Measurements from ENCODE around the gene EPHA2.
"Not testable (repeated sequence)": the region's sequence is repeated elsewhere in the genome, so short reads cannot be mapped to it uniquely, and the experiment has no call there.

Gene EPHA2

DNA sequence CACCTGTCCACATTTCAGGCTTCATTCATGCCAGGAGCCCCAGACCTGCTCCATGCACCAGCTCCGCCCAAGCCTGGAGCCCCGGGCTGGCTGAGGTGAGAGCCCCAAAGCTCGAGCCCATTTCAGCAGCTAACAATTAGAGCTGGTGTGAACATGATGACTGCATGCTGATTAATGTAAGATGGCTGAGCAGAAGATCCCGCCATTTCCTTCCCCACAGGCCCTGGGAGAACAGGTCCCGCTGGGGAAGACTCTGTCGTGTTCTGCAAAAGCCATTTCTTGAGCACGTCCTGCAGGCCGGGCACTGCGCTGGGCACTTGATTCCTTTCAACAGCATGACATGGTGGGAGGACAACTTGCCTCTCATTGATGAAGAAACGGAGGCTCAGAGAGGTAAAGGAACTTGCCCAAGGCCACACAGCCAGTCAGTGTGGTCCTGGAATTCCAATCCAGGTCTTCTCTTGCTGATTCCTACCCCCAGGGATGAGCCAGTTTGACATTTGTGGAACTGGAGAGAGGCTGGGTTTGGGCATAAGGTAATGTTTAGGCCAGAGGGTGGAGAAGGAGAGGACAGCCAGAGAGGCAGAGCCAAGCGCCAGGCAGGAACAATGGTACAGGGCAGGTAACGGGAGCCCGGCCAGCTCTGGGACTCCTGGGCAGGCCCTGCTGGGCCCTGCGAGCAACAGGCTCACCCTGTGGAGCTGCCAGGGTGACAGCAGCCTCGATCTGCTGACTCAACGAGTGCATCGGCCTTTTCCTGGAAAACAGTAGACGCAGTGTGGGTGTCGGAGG is 28.1 kb upstream of the EPHA2 start:
- no peak for DNase-seq

DNA sequence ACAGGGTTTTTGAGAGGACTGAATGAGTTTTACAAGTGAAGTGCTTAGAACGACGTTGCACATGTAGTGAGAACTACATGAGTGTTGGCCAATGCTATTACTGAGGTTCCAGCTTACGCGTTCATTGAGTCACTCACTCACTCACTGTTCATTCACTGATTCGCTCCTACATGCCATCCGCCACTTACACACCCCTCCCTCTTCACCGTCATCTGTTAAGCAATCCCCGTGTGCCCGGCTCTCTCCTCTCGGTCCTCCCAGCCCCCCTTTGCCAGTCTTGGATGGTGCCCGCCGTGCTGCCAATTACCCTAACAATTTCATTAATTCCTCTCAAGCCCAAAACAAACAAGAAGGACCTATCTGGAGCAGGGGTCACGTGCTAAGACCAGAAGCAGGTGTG is 27.3 kb upstream of the EPHA2 start:
- no peak for DNase-seq

DNA sequence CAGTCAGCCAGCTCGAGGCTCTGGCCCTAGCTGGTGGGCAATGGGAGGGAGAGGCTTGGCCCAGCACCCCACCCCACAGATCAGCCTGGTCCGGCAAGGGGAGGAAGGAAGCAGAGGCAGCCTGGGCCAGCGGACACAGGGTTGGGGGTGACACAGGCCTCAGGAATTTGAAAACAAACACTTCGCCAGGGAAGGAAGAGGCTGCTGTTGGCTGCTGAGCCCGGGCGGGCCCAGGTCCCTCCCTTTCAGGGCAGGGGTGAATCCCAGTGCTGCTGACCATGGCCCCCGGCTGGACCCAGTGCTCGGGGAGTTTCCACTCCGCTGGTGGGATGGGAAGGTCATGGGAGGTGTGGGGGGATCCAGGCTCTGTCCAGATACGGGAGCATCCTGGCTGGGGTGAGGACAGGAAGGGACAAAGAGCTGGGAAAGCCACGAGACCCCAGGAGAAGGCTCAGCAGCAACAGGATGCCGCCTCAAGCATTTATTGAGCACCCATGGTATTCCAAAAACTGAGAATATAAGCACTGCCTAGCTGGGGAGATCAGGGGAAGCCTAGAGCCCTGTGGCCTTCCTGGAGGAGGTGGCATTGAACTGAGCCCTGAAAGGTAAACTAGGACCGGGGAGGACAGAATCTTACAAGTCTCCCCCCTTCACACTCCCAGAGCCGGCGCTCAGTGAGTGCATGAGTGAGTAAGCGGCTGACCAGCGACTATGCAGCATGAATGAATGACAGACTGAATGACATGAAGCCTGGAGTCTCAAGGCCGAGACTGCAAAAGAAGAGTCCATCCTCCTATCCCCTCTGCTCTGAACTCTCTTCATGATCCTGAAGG is 26.2 kb upstream of the EPHA2 start:
- DNase-seq, result no peak

DNA sequence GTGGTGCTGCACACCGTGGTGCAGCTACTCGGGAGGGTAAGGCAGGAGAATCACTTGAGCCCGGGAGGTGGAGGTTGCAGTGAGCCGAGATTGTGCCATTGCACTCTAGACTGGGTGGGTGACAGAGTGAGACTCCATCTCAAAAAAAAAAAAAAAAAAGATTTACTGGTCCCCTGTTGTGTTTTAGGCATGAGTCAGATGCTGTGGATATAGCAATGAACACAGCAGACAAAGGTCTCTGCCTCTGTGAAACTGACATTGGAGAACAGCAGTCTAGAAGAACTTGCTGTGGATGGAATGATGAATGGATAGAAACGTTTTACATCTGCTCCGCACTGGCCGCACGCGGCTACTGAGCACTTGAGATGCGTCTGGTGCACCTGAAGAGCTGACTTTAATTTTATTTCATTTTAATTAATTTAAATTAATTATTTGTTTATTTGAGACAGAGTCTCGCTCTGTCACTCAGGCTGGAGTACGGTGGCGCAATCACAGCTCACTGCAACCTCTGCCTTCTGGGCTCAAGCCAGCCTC is 24.5 kb upstream of the EPHA2 start:
- no peak for DNase-seq

GRCh38 chr1:16178596-16179497 is 23.0 kb upstream of the EPHA2 start:
- no peak for DNase-seq

DNA sequence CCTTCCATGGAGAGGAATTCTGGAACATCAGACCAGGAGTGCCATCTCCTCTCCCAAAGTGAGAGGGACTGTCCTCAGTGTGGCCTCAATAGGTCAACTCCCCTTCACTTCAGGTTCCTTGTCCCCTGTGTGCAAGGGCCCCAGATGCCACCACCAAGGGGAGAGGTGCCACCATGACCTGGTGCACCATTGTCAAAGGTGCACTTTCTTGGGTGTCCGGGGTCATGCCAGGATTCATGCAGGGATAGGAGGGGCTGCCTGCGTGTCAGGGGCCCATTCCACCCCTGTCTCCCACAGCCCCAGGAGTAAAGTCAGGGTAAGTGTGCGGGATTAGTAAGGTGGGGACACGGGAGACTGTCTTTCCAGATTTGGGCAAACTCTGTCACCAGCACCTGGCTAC is 21.4 kb upstream of the EPHA2 start:
- no peak for DNase-seq

GRCh38 chr1:16176653-16177052 is 20.8 kb upstream of the EPHA2 start:
- DNase-seq, result no peak

DNA sequence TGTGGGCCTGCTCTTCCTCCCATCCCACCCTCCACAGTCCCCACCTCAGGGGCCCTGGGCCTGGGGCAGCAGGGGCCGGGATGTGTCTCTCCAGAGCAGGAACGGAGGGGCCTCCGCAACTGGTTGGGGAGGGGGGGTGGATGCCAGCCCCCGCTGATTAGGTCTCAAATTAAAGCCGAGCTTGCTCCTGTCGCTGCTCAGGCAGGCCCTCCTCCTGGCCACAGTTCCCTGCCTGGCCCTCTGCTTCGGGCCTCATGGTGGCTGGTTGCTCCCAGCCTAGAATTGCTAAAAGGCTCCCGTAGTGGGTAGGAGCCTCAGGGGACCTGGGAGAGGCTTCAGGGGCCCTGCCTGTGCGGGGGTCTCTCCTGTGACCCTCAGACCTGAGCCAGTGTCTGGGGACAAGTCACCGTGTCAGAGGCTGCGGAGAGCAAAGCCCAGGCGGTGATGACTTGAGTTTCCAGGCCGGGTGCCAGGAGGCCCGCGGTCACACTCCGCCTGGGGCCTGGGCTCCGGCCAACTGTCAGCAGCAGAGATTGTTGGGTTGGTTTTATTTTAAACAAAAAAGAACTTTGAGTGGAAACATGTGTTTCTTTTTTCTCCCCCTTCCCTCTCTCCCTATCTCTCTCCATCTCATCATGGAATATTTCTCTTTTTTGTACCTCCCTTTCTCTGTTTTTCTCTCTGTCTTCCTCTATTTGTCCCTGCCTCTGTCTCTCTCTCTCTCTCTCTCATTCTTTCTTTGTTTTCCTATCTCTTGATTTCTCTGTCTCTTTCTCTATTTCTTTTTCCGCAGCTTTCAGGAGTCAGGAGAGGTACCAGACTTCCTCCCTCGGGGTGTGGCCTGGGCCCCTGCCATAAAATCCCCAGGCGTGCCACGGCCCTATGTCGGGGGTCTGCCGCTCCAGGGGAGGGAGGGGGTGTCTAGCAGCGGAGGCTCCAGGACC is 20.0 kb upstream of the EPHA2 start:
- no peak for DNase-seq

GRCh38 chr1:16174886-16175598 is 19.2 kb upstream of the EPHA2 start:
- DNase-seq, result no peak

- DNase-seq, result no peak
Measured at GRCh38 chr1:16174261-16174868, 18.5 kb upstream of the EPHA2 start.

- no peak for DNase-seq
Measured at GRCh38 chr1:16173447-16174260, 17.8 kb upstream of the EPHA2 start.

DNA sequence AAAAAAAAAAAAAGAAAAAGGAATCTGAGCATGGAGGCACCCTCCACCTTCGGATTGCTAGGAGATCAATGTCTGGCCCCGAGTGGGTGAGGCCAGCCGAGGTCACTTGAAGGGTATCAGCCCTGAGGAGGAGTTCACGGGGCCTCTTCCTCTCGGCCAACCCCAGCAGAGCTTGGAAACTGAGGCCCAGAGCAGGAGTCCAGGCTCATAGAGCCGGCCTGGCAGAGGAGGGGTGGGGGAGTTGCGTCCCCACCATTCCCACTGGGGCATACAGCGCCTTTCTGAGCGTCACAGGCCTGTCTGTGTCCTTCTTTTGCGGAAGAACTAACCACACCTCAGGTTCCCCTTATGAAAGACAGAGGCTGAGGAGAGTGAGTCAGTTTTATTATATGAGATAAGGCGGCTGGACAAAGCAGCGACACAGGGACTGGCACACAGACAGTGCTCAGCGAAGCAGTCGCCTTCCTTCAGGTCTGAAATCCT is 17.1 kb upstream of the EPHA2 start:
- DNase-seq, result no peak

GRCh38 chr1:16172218-16172830 is 16.5 kb upstream of the EPHA2 start:
- DNase-seq, result no peak

GRCh38 chr1:16171314-16172151 is 15.7 kb upstream of the EPHA2 start:
- DNase-seq, result no peak

DNA sequence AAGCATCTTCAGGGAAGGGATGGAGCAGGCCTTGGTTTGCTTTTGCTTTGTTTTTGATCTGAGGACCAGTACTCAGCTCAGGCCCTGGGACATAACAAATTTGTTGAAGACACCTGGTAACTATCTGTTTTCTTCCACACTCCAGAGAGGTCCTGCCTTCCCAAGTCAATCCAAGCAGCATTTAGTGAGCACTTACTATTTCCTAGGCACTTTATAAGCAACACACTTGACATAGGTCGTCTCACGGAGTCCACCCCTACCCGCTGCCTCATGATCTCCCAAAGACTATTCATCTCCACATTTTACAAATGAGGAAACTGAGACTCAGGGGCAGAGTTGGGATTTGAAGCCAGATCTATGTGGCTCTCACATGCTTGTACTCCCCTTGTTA is 14.4 kb upstream of the EPHA2 start:
- DNase-seq, result no peak

DNA sequence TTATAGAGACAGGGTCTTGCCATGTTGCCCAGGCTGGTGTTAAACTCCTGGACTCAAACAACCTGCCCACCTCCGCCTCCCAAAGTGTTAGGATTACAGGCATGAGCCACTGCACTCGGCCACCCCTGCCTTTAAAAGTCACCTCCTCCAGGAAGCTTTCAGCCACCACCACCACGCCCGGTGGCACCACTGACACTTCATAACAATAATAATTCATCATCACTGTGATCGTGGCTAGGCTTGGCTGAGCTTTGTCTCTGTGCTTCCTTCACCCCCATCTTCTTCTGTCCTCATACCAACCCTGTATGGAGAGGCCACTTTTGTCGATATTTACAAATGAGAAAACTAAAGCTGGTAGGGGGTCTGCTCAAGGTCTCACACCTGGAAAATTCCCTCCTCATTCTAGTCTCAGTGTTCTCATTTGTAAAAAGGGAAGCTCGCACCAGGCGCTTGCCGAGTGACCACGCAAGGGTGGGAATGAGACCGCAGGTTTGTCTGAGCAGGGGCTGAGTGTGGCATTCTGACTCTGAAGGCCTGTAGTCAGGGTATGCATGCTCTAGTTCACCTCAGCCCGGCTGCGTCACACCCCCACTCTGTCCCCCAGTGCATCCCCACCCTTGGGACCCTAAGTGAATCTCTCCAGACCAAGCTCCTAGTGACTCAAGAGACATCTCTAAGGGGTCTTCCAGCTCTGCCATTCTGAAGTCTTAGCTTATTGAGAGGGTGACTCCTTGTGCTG is 12.9 kb upstream of the EPHA2 start:
- DNase-seq, result no peak

GRCh38 chr1:16168144-16168495 is 12.3 kb upstream of the EPHA2 start:
- not testable (repeated sequence) for DNase-seq
